ENCODE results near the gene EPHB2. TPM values are rescaled to one million over a fixed set of nuclear protein-coding genes. Genes with fewer than 3 reads are reported as not detected.

The EPHB2 gene
- total RNA-seq, 2 experiments from 2014 or later: 0.13 TPM; not detected in 1

DNA sequence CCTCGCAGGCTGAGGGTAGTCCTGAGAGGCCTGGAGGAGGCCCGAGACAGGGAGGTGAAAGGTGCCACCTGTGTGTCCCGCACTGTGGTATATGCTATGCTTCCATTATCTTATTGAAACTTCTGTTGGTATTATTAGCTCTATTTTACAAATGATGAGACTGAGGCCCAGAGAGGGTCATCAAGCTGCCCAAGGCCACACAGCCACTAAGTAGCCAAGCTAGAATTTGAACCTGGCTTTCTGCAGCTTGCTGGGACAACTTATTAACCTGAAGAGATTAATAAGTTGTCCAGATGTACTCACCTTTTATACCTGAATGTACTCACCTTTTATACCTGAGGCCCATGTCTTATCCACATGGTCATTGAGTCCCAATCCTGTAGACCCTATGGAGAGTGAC is 83.0 kb downstream of the EPHB2 start:
- Mint-ChIP-seq H3K27ac (no peak overlapping the region), H3K4me1 (ENCODE audit: low read depth) (no peaks in the 10 kb centered on the region), H3K4me3 (no peak overlapping the region), H3K9me3 (no peaks in the 10 kb centered on the region), H3K36me3 (ENCODE audit: low read depth) (no peaks in the 10 kb centered on the region), H3K27me3 (no peaks in the 10 kb centered on the region)
- no peak for TF ChIP-seq CTCF (IDR thresholded peaks at IDR 0.05)
- no peak for DNase-seq
- ChIA-PET CTCF (no interaction called here), POLR2A (no interaction called here)
- intact Hi-C loops (cut with micrococcal nuclease): no loop called here
- ATAC-seq: no peak

DNA sequence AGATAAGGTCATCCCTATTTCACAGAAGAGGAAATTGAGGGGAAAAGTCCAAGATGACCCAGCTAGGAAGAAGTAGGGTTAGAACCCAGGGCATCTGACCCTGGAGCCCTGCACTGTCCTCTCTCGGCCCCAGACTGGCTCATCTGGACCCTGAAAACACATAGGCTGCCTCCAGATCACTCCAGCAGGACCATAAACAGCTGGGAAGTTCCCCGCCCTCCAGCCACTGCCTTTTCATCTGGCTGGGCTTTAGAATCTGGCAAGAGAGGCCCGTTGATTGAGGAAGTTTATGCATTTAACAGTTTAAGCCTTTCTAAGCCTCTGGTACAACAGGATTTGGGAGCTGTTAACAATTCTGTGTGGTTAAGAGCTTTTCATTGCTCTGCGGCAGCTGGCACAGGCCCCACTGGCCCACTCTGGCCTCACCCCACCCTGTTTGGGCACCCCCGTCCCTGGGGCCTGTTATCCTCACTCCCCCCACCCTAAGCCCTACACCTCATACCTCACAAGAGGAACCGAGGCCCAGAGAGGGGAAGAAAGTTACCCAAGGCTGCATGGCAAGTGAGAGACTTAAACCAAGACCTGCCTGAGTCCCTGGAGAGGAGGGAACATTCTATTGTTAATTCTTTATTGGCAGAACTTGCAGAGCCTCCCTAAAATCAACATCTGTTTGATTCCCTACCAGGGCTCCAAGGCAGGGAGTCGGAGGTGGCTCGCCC is 84.2 kb downstream of the EPHB2 start:
- CTCF ChIA-PET: no interaction called here
- no peak overlapping the region for H3K27ac Mint-ChIP-seq
- H3K27me3 Mint-ChIP-seq: no peaks in the 10 kb centered on the region

GRCh38 chr1:22795366-22795714 is 84.7 kb downstream of the EPHB2 start:
- Mint-ChIP-seq H3K27me3 (no peaks in the 10 kb centered on the region), H3K36me3 (ENCODE audit: low read depth) (no peaks in the 10 kb centered on the region), H3K9me3 (no peaks in the 10 kb centered on the region), H3K4me1 (ENCODE audit: low read depth) (no peaks in the 10 kb centered on the region), H3K4me3 (no peak overlapping the region), H3K27ac (no peak overlapping the region)
- intact Hi-C loops (cut with micrococcal nuclease): no loop called here
- DNase-seq (no peak), ATAC-seq (no peak)
- ChIA-PET CTCF (no interaction called here), POLR2A (interaction anchor here (0.6 kb wide), 1 partner anchor 1055 kb away, joined by 4 read pairs; no protein-coding TSS in a partner anchor)
- no peak for TF ChIP-seq CTCF (IDR thresholded peaks at IDR 0.05)

More for the DNA sequence above, 84.2 kb downstream of the EPHB2 start:
- H3K36me3 Mint-ChIP-seq (ENCODE audit: low read depth): no peaks in the 10 kb centered on the region
- H3K4me3 Mint-ChIP-seq: no peak overlapping the region
- POLR2A ChIA-PET: interaction anchor here (0.6 kb wide), 1 partner anchor 1054 kb away, joined by 4 read pairs; no protein-coding TSS in a partner anchor
- DNase-seq (no peak), ATAC-seq (no peak)
- intact Hi-C loops (cut with micrococcal nuclease): no loop called here
- TF ChIP-seq CTCF (IDR thresholded peaks at IDR 0.05): no peak
- no peaks in the 10 kb centered on the region for H3K9me3 Mint-ChIP-seq
- no peaks in the 10 kb centered on the region for H3K4me1 Mint-ChIP-seq (ENCODE audit: low read depth)

GRCh38 chr1:22796642-22797041 is 86.0 kb downstream of the EPHB2 start:
- H3K36me3 Mint-ChIP-seq (ENCODE audit: low read depth): no peaks in the 10 kb centered on the region
- ChIA-PET POLR2A (interaction anchor here (1.2 kb wide), 1 partner anchor 11 kb away, joined by 4 read pairs; no protein-coding TSS in a partner anchor), CTCF (no interaction called here)
- no peaks in the 10 kb centered on the region for H3K4me1 Mint-ChIP-seq (ENCODE audit: low read depth)
- no peak overlapping the region for H3K4me3 Mint-ChIP-seq
- intact Hi-C loops (cut with micrococcal nuclease): no loop called here
- no peaks in the 10 kb centered on the region for H3K9me3 Mint-ChIP-seq
- ATAC-seq (no peak), DNase-seq (no peak)
- no peak overlapping the region for H3K27ac Mint-ChIP-seq
- H3K27me3 Mint-ChIP-seq: no peaks in the 10 kb centered on the region
- TF ChIP-seq CTCF (IDR thresholded peaks at IDR 0.05): no peak

DNA sequence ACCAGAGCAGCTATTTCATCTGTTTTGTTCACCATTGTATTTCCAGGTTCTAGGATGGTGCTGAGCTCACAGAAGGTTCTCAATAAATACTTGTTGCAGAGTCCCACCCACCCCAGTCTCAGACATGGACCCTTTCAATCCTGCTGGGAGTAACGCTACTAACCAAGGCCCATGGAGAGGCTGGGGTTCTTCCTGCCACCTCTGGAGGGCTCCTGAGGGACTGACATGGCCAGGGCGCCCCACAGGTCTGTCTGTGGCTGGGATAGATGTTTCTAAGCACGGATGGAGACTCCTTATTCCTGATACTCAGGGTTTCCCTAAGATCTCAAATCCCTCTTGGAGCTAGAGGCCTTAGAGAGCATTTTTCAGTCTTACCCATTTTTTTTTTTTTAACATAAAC is 87.4 kb downstream of the EPHB2 start:
- intact Hi-C loops (cut with micrococcal nuclease): no loop called here
- Mint-ChIP-seq H3K4me3 (no peak overlapping the region), H3K9me3 (no peaks in the 10 kb centered on the region), H3K4me1 (ENCODE audit: low read depth) (no peaks in the 10 kb centered on the region), H3K27ac (no peak overlapping the region), H3K27me3 (no peaks in the 10 kb centered on the region), H3K36me3 (ENCODE audit: low read depth) (no peaks in the 10 kb centered on the region)
- ChIA-PET POLR2A (interaction anchor here (0.6 kb wide), 1 partner anchor 224 kb away, joined by 3 read pairs; no protein-coding TSS in a partner anchor), CTCF (no interaction called here)
- TF ChIP-seq CTCF (IDR thresholded peaks at IDR 0.05): no peak
- ATAC-seq: no peak
- DNase-seq: no peak

All from activated CD8-positive, alpha-beta T cell treated with anti-CD3 and anti-CD28 coated beads for 36 hours (primary cell).